ENCODE data around the gene SOX6. TPM values are rescaled to one million over a fixed set of nuclear protein-coding genes. Genes with fewer than 3 reads are reported as not detected.

The SOX6 gene
- total and polyA plus RNA-seq, 2 donors (not counting 3 experiments of a cell fraction or from before 2014, with no cell fraction given), result 0.14 to 3.7 TPM

- TF ChIP-seq POLR2AphosphoS5 (IDR thresholded peaks at IDR 0.05; ENCODE audit: insufficient read depth, low read depth, low read length), result no peak
- TF ChIP-seq CTCF (IDR thresholded peaks at IDR 0.05; ENCODE audit: extremely low read depth in 1 of 2, insufficient read depth in 1 of 2, low read depth in 1 of 2, low read length in 2 of 2), result no peak
- no peak for TF ChIP-seq JUN (IDR thresholded peaks at IDR 0.05; ENCODE audit: borderline replicate concordance, insufficient read depth, insufficient read length, low read depth)
- TF ChIP-seq GATA2 (IDR thresholded peaks at IDR 0.05; ENCODE audit: insufficient read depth, insufficient read length, low read depth, low read length), result no peak
- TF ChIP-seq MYC (IDR thresholded peaks at IDR 0.05; ENCODE audit: low read depth, low read length), result no peak
- no peak for TF ChIP-seq POLR2A (IDR thresholded peaks at IDR 0.05; ENCODE audit: low read depth, low read length)
- TF ChIP-seq, protein P1, sequence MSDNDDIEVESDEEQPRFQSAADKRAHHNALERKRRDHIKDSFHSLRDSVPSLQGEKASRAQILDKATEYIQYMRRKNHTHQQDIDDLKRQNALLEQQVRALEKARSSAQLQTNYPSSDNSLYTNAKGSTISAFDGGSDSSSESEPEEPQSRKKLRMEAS (IDR thresholded peaks at IDR 0.05; ENCODE audit: insufficient read depth, insufficient read length), result no peak
- TF ChIP-seq FOS (IDR thresholded peaks at IDR 0.05; ENCODE audit: borderline replicate concordance, insufficient read depth, low read length), result no peak
- TF ChIP-seq EZH2 (IDR thresholded peaks at IDR 0.05; ENCODE audit: borderline replicate concordance, low read depth, low read length, severe bottlenecking), result no peak
- dilution Hi-C loops (cut with MboI; ENCODE audit: extremely low pct_ligation_motif_present, low sequenced_read_pairs), result no loop called here
- Histone ChIP-seq H3K9me3 (replicated peaks; ENCODE audit: control insufficient read depth, insufficient read depth, low read length) (no peaks in the 10 kb centered on the region), H3K4me1 (ENCODE audit: control insufficient read depth, extremely low read depth, insufficient read depth, low read length) (no peaks in the 10 kb centered on the region), H3K36me3 (ENCODE audit: control insufficient read depth in 2 of 2, extremely low read depth in 1 of 2, insufficient read depth in 2 of 2, low read length in 2 of 2) (no peaks in the 10 kb centered on the region), H3K4me2 (ENCODE audit: insufficient read depth, low read length) (no peak overlapping the region), H2AFZ (ENCODE audit: low read depth, low read length) (no peak overlapping the region), H3K9ac (replicated peaks; ENCODE audit: extremely low read depth, insufficient read depth, low read length) (no peak overlapping the region), H3K27me3 (ENCODE audit: control insufficient read depth in 2 of 2, insufficient read depth in 2 of 2, low read length in 2 of 2) (peaks cover 4 to 5% of the 10 kb centered on the region in 2 experiments), H3K4me3 (replicated peaks in 1 of 3; ENCODE audit: insufficient read depth in 1 of 3, low read depth in 1 of 3, low read length in 3 of 3) (no peak overlapping the region), H4K20me1 (replicated peaks; ENCODE audit: control insufficient read depth, extremely low read depth, insufficient read depth, low read length) (no peaks in the 10 kb centered on the region), H3K79me2 (ENCODE audit: control insufficient read depth, insufficient read depth, low read length) (no peaks in the 10 kb centered on the region), H3K27ac (ENCODE audit: insufficient read depth, low read depth, low read length) (no peak overlapping the region), H3K9me1 (replicated peaks; ENCODE audit: control insufficient read depth, extremely low read depth, insufficient read depth, low read length) (no peaks in the 10 kb centered on the region)
- no peak for DNase-seq (ENCODE audit: low read depth, low spot score)
- intact Hi-C loops (cut with micrococcal nuclease), result no loop called here
- ChIA-PET POLR2A (no interaction called here), CTCF (interaction anchor here (1.9 kb wide), 1 partner anchor 17 kb away, joined by 7 read pairs; no protein-coding TSS in a partner anchor)
- BruUV-seq (replicated peaks), result no TSS peak
- FAIRE-seq, result no peak
These were observed 399.1 kb downstream of the SOX6 start for GRCh38 chr11:15957234-15957633.
